Left forelimb (tissue), 1 donor: ENCODE data around the gene OR56A5.
"Not testable (repeated sequence)": the region's sequence is repeated elsewhere in the genome, so short reads cannot be mapped to it uniquely, and the experiment has no call there.

Source experiments
- DNase-seq: peaks from one replicate; pipeline ENCODE4 v3.0.0-alpha.2; 2018; ENCODE audit warnings: low spot score

OR56A5 gene

GRCh38 chr11:5968394-5968793 lies at the start of gene OR56A5:
OR56A5 (minus strand) TSS chr11:5968494; CDS start chr11:5968494, 0 bp downstream.
- no peak for DNase-seq

GRCh38 chr11:6013042-6013441 lies 44.7 kb upstream of the OR56A5 start:
- no peak for DNase-seq

GRCh38 chr11:6012035-6012668 lies 43.9 kb upstream of the OR56A5 start:
- DNase-seq = no peak

GRCh38 chr11:6006846-6007245 lies 38.6 kb upstream of the OR56A5 start, which contains the start of gene OR56A4:
OR56A4 (minus strand) TSS chr11:6006946; CDS start chr11:6002992, 3,954 bp downstream.
- DNase-seq = no peak

GRCh38 chr11:6006395-6006794 lies 38.1 kb upstream of the OR56A5 start:
- DNase-seq = no peak

GRCh38 chr11:6002202-6002699 lies 34.0 kb upstream of the OR56A5 start:
- no peak for DNase-seq

GRCh38 chr11:5994791-5995190 lies 26.5 kb upstream of the OR56A5 start:
- no peak for DNase-seq

GRCh38 chr11:5992604-5993251 lies 24.4 kb upstream of the OR56A5 start:
- DNase-seq = no peak

GRCh38 chr11:5992150-5992549 lies 23.9 kb upstream of the OR56A5 start:
- no peak for DNase-seq

GRCh38 chr11:5989203-5989602 lies 20.9 kb upstream of the OR56A5 start:
- no peak for DNase-seq

GRCh38 chr11:5986885-5987284 lies 18.6 kb upstream of the OR56A5 start, which contains the start of gene OR52L1:
OR52L1 (minus strand) TSS chr11:5986985; CDS start chr11:5986930, 55 bp downstream.
- DNase-seq = no peak

GRCh38 chr11:5983443-5983842 lies 15.1 kb upstream of the OR56A5 start:
- no peak for DNase-seq

- no peak for DNase-seq
Observed at GRCh38 chr11:5973530-5973929, 5.2 kb upstream of the OR56A5 start.

- DNase-seq = no peak
Observed at GRCh38 chr11:5967708-5968107, 586 bp downstream of the OR56A5 start.

- DNase-seq = no peak
Observed at GRCh38 chr11:5966958-5967357, 1.3 kb downstream of the OR56A5 start.

- DNase-seq = not testable (repeated sequence)
Observed at GRCh38 chr11:5960704-5961320, 7.5 kb downstream of the OR56A5 start.

- no peak for DNase-seq
Observed at GRCh38 chr11:5955586-5955985, 12.7 kb downstream of the OR56A5 start.

GRCh38 chr11:5941951-5942350 lies 26.3 kb downstream of the OR56A5 start, which contains the start of gene OR56A3:
OR56A3 (plus strand) TSS chr11:5942251; CDS start chr11:5947347, 5,096 bp downstream.
- DNase-seq = no peak

GRCh38 chr11:5940748-5941147 lies 27.5 kb downstream of the OR56A5 start:
- DNase-seq = no peak

- DNase-seq = no peak
Observed at GRCh38 chr11:5938603-5938965, 29.7 kb downstream of the OR56A5 start.

- no peak for DNase-seq
Observed at GRCh38 chr11:5937868-5938602, 30.3 kb downstream of the OR56A5 start.

- no peak for DNase-seq
Observed at GRCh38 chr11:5933116-5933515, 35.2 kb downstream of the OR56A5 start.
